A673 (cell line): Measurements from ENCODE around the gene TAF15. TPM values are rescaled to one million over a fixed set of nuclear protein-coding genes. Genes with fewer than 3 reads are reported as not detected.
A peak's percentile ranks its signal among the peaks of the same experiment; 100 is the strongest.

Experiments used
- BruUV-seq: library from RNA; stranded (reverse); fragments of 400-500 nt; replicated peaks from 2 replicates; lab custom pipeline; 2021; lab: Mats Ljungman, UMichigan
- CTCF ChIA-PET: fragments of 300-600 bp; sonication (Branson Sonifier 250); formaldehyde crosslinking; loops from one replicate; lab custom pipeline; 2022; ENCODE audit warnings: antibody characterized with exemption; lab: Charles Lee
- POLR2A ChIA-PET: fragments of 300-600 bp; sonication (Branson Sonifier 250); formaldehyde crosslinking; loops from one replicate; lab custom pipeline; 2022; ENCODE audit warnings: antibody characterized with exemption; ENCODE audit not compliant: low non-redundant PET; lab: Charles Lee
- DNase-seq: peaks from one replicate; pipeline ENCODE4 v3.0.0-alpha.2; 2015; ENCODE audit warnings: low spot score
- H3K27ac ChIP-seq: fragments of 200-600 bp; sonication (generic); 2 replicates; pipeline ENCODE4 v1.5.1; 2016; ENCODE audit warnings: mixed run types, low read depth, mild to moderate bottlenecking, mixed read lengths, antibody characterized with exemption, low read length; ENCODE audit not compliant: poor library complexity, severe bottlenecking
- H3K27me3 ChIP-seq: fragments of 200-600 bp; sonication (generic); replicated peaks from 2 replicates; pipeline ENCODE4 v1.6.1; 2017; ENCODE audit warnings: mixed run types, low read depth, mild to moderate bottlenecking, mixed read lengths, antibody characterized with exemption, low read length; ENCODE audit not compliant: insufficient read depth, poor library complexity
- H3K36me3 ChIP-seq: fragments of 200-600 bp; sonication (generic); 2 replicates; pipeline ENCODE4 v1.6.1; 2016; ENCODE audit warnings: mixed run types, mild to moderate bottlenecking, mixed read lengths, antibody characterized with exemption, low read length; ENCODE audit not compliant: insufficient read depth, poor library complexity, severe bottlenecking
- H3K4me1 ChIP-seq: fragments of 200-600 bp; sonication (generic); 2 replicates; pipeline ENCODE4 v1.6.1; 2017; ENCODE audit warnings: mixed run types, mild to moderate bottlenecking, mixed read lengths, antibody characterized with exemption, low read length; ENCODE audit not compliant: insufficient read depth, poor library complexity, severe bottlenecking
- H3K4me3 ChIP-seq: fragments of 200-600 bp; sonication (generic); 2 replicates; pipeline ENCODE4 v1.5.1; 2016; ENCODE audit warnings: low read depth, mixed run types, mild to moderate bottlenecking, mixed read lengths, low read length; ENCODE audit not compliant: poor library complexity, severe bottlenecking
- H3K9me3 ChIP-seq: fragments of 200-600 bp; sonication (generic); 2 replicates; pipeline ENCODE4 v1.6.1; 2016; ENCODE audit warnings: mixed run types, low read depth, mild to moderate bottlenecking, mixed read lengths, antibody characterized with exemption, low read length; ENCODE audit not compliant: poor library complexity, severe bottlenecking
- CTCF ChIP-seq: fragments of 300-800, 200-600 bp; sonication (generic); conservative IDR thresholded peaks from 2 replicates; pipeline ENCODE4 v1.5.1; 2017; ENCODE audit warnings: low read depth, mild to moderate bottlenecking, antibody characterized with exemption, low read length, moderate library complexity, mixed read lengths
- EZH2 ChIP-seq: fragments of 200-600 bp; sonication (generic); IDR thresholded peaks from 2 replicates; pipeline ENCODE4 v1.6.1; 2017; ENCODE audit warnings: borderline replicate concordance, low read depth, mild to moderate bottlenecking, mixed read lengths, antibody characterized with exemption, low read length; ENCODE audit not compliant: poor library complexity, severe bottlenecking
- intact Hi-C: fragments of 100-400 bp; cut with micrococcal nuclease; formaldehyde crosslinking; loops from one replicate; pipeline ENCODE4 v1.10.0; 2022; ENCODE audit not compliant: unreplicated experiment
- total RNA-seq: library from RNA; stranded (reverse); gene quantifications from 2 replicates; pipeline ENCODE4 v1.2.3, GENCODE V29; 2021

Gene TAF15
- total RNA-seq, 1 experiment from 2014 or later = 108 TPM

GRCh38 chr17:35844547-35844946 lies 35.3 kb downstream of the TAF15 start:
- ChIA-PET POLR2A (no interaction called here), CTCF (no interaction called here)
- Histone ChIP-seq H3K27me3 (no peaks in the 10 kb centered on the region), H3K36me3 (peaks cover 58% of the 10 kb centered on the region), H3K27ac (no peak overlapping the region), H3K4me3 (no peak overlapping the region), H3K9me3 (no peaks in the 10 kb centered on the region), H3K4me1 (no peaks in the 10 kb centered on the region)
- no peak for DNase-seq
- BruUV-seq = TSS peak; percentile 67
- TF ChIP-seq CTCF = no peak
- intact Hi-C loops = no loop called here

GRCh38 chr17:35846055-35846809 lies 36.9 kb downstream of the TAF15 start:
- Histone ChIP-seq H3K27ac (no peak overlapping the region), H3K4me3 (no peak overlapping the region), H3K36me3 (peaks cover 50% of the 10 kb centered on the region), H3K27me3 (no peaks in the 10 kb centered on the region), H3K9me3 (no peaks in the 10 kb centered on the region), H3K4me1 (no peaks in the 10 kb centered on the region)
- ChIA-PET CTCF (no interaction called here), POLR2A (no interaction called here)
- BruUV-seq = no TSS peak
- TF ChIP-seq EZH2 (no peak), CTCF (no peak)
- intact Hi-C loops = no loop called here
- DNase-seq = no peak

GRCh38 chr17:35847006-35847405 lies 37.7 kb downstream of the TAF15 start:
- no peaks in the 10 kb centered on the region for H3K4me1 ChIP-seq
- H3K27me3 ChIP-seq = no peaks in the 10 kb centered on the region
- intact Hi-C loops = no loop called here
- no TSS peak for BruUV-seq
- no peak for DNase-seq
- no peaks in the 10 kb centered on the region for H3K9me3 ChIP-seq
- no peak for TF ChIP-seq CTCF
- no peak for TF ChIP-seq EZH2
- no peak overlapping the region for H3K27ac ChIP-seq
- ChIA-PET POLR2A (no interaction called here), CTCF (no interaction called here)
- peaks cover 45% of the 10 kb centered on the region for H3K36me3 ChIP-seq
- no peak overlapping the region for H3K4me3 ChIP-seq
